Nephron progenitor cell (in vitro differentiated cells): ENCODE measurements around the gene PCF11.

Experiments
- DNase-seq: peaks from one replicate; pipeline ENCODE4 v3.0.0; 2021
- H3K27ac Mint-ChIP-seq: 2 replicates; pipeline ENCODE4 v1.8.0; 2021; ENCODE audit warnings: mild to moderate bottlenecking, moderate library complexity, mixed read lengths
- H3K27me3 Mint-ChIP-seq: 2 replicates; pipeline ENCODE4 v1.8.0; 2021; ENCODE audit warnings: mild to moderate bottlenecking, low read depth, mixed read lengths; ENCODE audit not compliant: poor library complexity
- H3K36me3 Mint-ChIP-seq: 2 replicates; pipeline ENCODE4 v1.8.0; 2021; ENCODE audit warnings: low read depth, mixed read lengths
- H3K4me1 Mint-ChIP-seq: 2 replicates; pipeline ENCODE4 v1.8.0; 2021; ENCODE audit warnings: mixed read lengths
- H3K4me3 Mint-ChIP-seq: 2 replicates; pipeline ENCODE4 v1.8.0; 2021; ENCODE audit warnings: mild to moderate bottlenecking, moderate library complexity, mixed read lengths
- H3K9me3 Mint-ChIP-seq: 2 replicates; pipeline ENCODE4 v1.8.0; 2021; ENCODE audit warnings: mild to moderate bottlenecking, moderate library complexity, mixed read lengths
- TF ChIP-seq, protein P1 (sequence below): fragments of 200-600 bp; sonication (generic); IDR thresholded peaks from 2 replicates; pipeline ENCODE4 v1.5.0; 2021; ENCODE audit warnings: antibody characterized with exemption

The PCF11 gene

DNA sequence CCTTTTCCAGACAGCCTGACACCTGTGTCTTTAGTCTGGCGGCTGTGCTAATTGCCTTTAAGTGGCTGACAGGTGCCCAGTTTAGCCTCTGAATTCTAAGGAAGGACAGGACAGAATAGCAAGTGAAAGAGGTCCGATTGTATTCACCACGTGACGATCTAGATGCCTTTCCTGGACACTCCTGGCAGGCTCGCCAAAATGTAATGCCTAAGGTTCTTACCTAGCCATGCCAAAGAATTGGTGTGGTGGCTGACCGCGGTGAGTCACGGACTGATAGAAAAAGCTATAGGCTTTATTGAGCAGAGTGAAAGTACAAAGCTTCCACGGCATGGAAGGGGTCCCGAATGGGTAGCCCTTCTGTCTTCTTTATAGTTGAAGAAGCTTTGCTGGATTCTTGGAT is 63.3 kb downstream of the PCF11 start:
- no peak overlapping the region for H3K27ac Mint-ChIP-seq
- no peak for DNase-seq
- TF ChIP-seq, protein P1, sequence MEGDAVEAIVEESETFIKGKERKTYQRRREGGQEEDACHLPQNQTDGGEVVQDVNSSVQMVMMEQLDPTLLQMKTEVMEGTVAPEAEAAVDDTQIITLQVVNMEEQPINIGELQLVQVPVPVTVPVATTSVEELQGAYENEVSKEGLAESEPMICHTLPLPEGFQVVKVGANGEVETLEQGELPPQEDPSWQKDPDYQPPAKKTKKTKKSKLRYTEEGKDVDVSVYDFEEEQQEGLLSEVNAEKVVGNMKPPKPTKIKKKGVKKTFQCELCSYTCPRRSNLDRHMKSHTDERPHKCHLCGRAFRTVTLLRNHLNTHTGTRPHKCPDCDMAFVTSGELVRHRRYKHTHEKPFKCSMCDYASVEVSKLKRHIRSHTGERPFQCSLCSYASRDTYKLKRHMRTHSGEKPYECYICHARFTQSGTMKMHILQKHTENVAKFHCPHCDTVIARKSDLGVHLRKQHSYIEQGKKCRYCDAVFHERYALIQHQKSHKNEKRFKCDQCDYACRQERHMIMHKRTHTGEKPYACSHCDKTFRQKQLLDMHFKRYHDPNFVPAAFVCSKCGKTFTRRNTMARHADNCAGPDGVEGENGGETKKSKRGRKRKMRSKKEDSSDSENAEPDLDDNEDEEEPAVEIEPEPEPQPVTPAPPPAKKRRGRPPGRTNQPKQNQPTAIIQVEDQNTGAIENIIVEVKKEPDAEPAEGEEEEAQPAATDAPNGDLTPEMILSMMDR, result no peak

DNA sequence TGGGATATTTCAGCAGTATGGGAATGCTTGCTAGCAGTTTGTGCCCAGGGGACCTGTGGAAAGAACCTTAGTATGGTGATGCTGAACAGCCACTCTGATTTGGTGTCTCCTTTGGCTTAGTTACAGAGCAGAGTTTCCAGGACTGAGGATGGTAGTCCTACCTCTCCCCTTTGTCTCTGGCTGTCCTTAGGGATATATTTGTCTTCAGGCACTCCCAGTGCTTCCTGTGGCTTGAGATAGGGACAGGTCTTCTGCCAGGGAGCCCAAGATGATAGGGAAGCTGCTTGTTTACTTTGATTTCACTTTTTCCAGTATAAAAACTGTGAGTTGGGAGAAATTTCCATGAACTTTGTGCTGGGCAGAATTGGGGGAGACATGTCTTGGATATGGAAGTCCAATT is 64.8 kb downstream of the PCF11 start:
- Mint-ChIP-seq H3K4me3 (no peak overlapping the region), H3K4me1 (peaks cover 5% of the 10 kb centered on the region), H3K27ac (no peak overlapping the region), H3K27me3 (peaks cover 5% of the 10 kb centered on the region), H3K36me3 (no peaks in the 10 kb centered on the region), H3K9me3 (no peaks in the 10 kb centered on the region)
- DNase-seq, result no peak
- TF ChIP-seq, protein P1, result no peak

More for the DNA sequence above, 63.3 kb downstream of the PCF11 start:
- Mint-ChIP-seq H3K9me3 (no peaks in the 10 kb centered on the region), H3K4me3 (no peak overlapping the region), H3K27me3 (peaks cover 5% of the 10 kb centered on the region), H3K36me3 (peaks cover 6% of the 10 kb centered on the region), H3K4me1 (peaks cover 5% of the 10 kb centered on the region)

DNA sequence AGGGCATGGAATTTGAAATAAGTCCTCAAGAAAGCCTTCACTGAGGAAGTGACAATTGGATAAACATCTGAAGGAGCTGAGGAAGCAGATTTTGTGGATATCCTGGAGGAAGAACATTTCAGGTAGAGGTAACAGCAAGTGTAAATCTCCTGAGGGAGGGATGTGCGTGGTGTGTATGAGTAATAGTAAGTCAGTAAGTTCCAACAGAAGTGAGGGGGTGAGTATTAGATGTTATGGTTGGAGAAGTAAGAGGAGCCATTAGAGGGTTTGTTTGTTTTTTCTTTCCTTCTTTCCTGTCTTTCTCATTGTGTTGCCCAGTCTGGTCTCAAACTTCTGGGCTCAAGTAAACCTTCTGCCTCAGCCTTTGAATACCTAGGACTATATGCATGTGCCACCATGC is 65.6 kb downstream of the PCF11 start:
- Mint-ChIP-seq H3K9me3 (no peaks in the 10 kb centered on the region), H3K36me3 (no peaks in the 10 kb centered on the region), H3K27me3 (peaks cover 5% of the 10 kb centered on the region), H3K4me1 (peaks cover 5% of the 10 kb centered on the region), H3K27ac (no peak overlapping the region), H3K4me3 (no peak overlapping the region)
- no peak for DNase-seq
- TF ChIP-seq, protein P1, result no peak

DNA sequence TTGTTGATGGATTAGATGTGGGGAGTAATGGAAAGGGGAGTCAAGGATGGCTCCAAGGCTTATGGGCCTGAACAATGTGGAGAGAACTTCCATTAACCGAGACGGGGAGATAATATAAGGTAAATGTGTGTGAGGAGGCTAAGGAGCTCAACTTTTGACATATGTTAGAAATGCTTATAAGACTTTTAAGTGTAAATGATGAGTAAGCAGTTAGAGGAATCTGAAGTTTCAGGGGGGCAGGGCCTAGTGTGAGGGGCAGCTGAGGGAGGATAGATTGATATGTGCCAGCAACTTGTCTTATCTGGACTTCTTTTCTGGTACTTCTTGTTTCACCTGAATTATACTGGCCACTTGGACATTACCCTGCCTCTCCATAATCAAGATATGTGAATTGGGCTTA is 66.5 kb downstream of the PCF11 start:
- H3K36me3 Mint-ChIP-seq, result no peaks in the 10 kb centered on the region
- no peak for DNase-seq
- peaks cover 5% of the 10 kb centered on the region for H3K4me1 Mint-ChIP-seq
- H3K27ac Mint-ChIP-seq, result peak overlapping the region; percentile 13
- TF ChIP-seq, protein P1, result no peak
- H3K4me3 Mint-ChIP-seq, result no peak overlapping the region
- peaks cover 5% of the 10 kb centered on the region for H3K27me3 Mint-ChIP-seq
- no peaks in the 10 kb centered on the region for H3K9me3 Mint-ChIP-seq

DNA sequence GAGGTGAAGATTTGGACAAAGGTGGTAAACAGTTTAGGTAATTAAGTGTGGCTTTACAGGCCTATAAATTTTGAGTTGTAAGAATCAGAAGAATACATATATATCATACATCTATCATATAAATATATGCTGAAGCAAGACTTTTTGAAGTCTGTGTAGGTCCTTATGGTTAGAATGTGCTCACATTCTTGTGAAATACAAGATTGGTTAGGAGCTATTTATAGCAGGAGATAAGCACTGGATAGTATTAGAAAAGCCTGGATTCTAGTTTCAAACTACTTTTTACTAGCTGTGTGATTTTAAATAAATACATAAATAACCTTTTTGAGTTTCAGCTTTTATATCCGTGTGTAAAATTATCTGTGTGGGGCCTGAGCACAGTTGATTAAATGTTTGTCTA is 78.9 kb downstream of the PCF11 start:
- Mint-ChIP-seq H3K27me3 (peaks cover 1% of the 10 kb centered on the region), H3K4me1 (no peaks in the 10 kb centered on the region), H3K9me3 (peaks cover 14% of the 10 kb centered on the region), H3K36me3 (no peaks in the 10 kb centered on the region), H3K4me3 (no peak overlapping the region), H3K27ac (no peak overlapping the region)
- no peak for DNase-seq
- TF ChIP-seq, protein P1, result no peak
